Measurements from ENCODE around the gene GPR156.

DNA sequence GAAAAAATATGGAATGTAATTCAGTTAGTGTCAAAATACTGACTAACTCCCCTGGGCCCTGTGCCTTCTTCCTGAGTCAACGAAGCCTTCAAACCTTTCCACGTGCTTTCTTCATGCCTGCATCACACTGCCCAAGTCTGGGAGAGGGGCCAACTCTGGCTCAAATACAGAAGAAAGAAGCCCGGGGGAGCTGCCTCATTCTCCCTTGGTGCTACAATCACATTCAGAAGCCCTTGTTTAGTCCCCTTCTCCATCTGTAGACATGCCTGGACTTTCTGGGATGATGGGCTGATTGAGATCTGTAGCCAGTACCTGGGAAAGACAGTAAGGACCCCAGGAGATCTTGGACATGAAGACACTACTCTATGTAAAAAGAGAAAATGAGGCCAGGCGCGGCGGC lies 113.0 kb downstream of the GPR156 start:
- TF ChIP-seq, protein P1, sequence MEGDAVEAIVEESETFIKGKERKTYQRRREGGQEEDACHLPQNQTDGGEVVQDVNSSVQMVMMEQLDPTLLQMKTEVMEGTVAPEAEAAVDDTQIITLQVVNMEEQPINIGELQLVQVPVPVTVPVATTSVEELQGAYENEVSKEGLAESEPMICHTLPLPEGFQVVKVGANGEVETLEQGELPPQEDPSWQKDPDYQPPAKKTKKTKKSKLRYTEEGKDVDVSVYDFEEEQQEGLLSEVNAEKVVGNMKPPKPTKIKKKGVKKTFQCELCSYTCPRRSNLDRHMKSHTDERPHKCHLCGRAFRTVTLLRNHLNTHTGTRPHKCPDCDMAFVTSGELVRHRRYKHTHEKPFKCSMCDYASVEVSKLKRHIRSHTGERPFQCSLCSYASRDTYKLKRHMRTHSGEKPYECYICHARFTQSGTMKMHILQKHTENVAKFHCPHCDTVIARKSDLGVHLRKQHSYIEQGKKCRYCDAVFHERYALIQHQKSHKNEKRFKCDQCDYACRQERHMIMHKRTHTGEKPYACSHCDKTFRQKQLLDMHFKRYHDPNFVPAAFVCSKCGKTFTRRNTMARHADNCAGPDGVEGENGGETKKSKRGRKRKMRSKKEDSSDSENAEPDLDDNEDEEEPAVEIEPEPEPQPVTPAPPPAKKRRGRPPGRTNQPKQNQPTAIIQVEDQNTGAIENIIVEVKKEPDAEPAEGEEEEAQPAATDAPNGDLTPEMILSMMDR (IDR thresholded peaks at IDR 0.05), result no peak
- TF ChIP-seq POLR2A (IDR thresholded peaks at IDR 0.05) (no peak), POLR2AphosphoS5 (IDR thresholded peaks at IDR 0.05) (no peak)

Data from breast epithelium (tissue), 3 donors.